Hepatocyte (in vitro differentiated cells): ENCODE data around the gene WSCD2.

Source experiments
- EZH2 ChIP-seq: fragments of 200-600 bp; sonication (generic); IDR thresholded peaks from 2 replicates; pipeline ENCODE4 v1.6.1; 2016; ENCODE audit warnings: antibody characterized with exemption, mild to moderate bottlenecking, borderline replicate concordance
- EZH2phosphoT487 ChIP-seq: fragments of 200-600 bp; sonication (generic); IDR thresholded peaks from one replicate; pipeline ENCODE4 v1.6.1; 2018; ENCODE audit warnings: antibody characterized with exemption, mild to moderate bottlenecking, low read depth, moderate library complexity; ENCODE audit not compliant: unreplicated experiment, severe bottlenecking
- TF ChIP-seq, protein P1 (sequence below): fragments of 200-600 bp; sonication (generic); IDR thresholded peaks from 2 replicates; pipeline ENCODE4 v1.5.1; 2016; ENCODE audit warnings: antibody characterized with exemption, mild to moderate bottlenecking; ENCODE audit not compliant: poor library complexity

DNA sequence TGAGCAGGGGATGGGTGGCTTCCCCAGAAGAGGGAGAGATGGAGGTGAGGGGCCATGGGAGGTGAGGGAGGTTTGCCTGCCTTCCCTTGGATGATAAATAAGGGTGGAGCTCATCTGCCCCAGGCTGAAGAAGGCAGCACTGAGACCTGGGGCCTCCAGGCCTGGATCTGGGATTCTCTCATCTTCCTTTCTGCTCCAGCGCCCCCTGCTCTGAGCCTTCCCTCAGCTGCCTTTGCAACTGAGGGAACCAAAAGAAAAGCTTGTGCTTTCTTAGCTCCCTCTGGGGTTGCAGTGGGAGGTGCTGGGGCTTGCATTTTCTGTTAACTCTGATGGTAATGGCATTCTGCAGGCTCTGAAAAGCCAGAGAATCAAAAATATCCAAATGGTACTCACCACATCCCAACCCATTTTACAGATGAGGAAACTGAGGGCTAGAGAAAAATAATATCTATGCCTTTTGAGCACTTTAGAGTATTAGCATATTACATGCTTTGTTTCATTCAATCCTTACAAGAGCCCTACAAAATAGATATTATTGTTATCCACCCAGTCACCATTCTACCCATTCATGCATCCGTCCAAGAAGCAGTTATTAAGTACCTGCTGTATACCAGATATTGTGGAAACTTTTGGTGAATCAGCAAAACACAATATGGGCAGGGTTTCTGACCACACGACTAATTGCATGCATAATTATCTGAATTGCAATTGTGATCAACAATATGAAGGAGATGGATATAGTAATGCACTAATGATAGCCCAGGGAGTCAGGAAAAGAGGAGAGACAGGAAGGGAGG lies 102.2 kb downstream of the WSCD2 start:
- TF ChIP-seq, protein P1, sequence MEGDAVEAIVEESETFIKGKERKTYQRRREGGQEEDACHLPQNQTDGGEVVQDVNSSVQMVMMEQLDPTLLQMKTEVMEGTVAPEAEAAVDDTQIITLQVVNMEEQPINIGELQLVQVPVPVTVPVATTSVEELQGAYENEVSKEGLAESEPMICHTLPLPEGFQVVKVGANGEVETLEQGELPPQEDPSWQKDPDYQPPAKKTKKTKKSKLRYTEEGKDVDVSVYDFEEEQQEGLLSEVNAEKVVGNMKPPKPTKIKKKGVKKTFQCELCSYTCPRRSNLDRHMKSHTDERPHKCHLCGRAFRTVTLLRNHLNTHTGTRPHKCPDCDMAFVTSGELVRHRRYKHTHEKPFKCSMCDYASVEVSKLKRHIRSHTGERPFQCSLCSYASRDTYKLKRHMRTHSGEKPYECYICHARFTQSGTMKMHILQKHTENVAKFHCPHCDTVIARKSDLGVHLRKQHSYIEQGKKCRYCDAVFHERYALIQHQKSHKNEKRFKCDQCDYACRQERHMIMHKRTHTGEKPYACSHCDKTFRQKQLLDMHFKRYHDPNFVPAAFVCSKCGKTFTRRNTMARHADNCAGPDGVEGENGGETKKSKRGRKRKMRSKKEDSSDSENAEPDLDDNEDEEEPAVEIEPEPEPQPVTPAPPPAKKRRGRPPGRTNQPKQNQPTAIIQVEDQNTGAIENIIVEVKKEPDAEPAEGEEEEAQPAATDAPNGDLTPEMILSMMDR = no peak
- TF ChIP-seq EZH2 = no peak
- no peak for TF ChIP-seq EZH2phosphoT487
